Measurements from ENCODE around the gene EGFL7. TPM values are rescaled to one million over a fixed set of nuclear protein-coding genes. Genes with fewer than 3 reads are reported as not detected.
A peak's percentile ranks its signal among the peaks of the same experiment; 100 is the strongest.
"Not testable (repeated sequence)": the region's sequence is repeated elsewhere in the genome, so short reads cannot be mapped to it uniquely, and the experiment has no call there.

Gene EGFL7
- total RNA-seq, 2 donors from 2014 or later: 0.36 to 0.52 TPM

- Mint-ChIP-seq H3K36me3 (no peaks in the 10 kb centered on the region), H3K27ac (no peak overlapping the region), H3K4me1 (ENCODE audit: low read depth in 2 of 2) (peaks cover 23 to 25% of the 10 kb centered on the region in 2 donors), H3K9me3 (no peaks in the 10 kb centered on the region), H3K4me3 (no peak overlapping the region), H3K27me3 (peaks cover 7 to 18% of the 10 kb centered on the region in 2 donors)
- ATAC-seq: no peak
- no peak for DNase-seq (ENCODE audit: low spot score)
These were observed 36.0 kb downstream of the EGFL7 start for GRCh38 chr9:136698635-136699246.

GRCh38 chr9:136700304-136700703, 37.6 kb downstream of the EGFL7 start:
- no peaks in the 10 kb centered on the region for H3K9me3 Mint-ChIP-seq
- DNase-seq (ENCODE audit: low spot score): no peak
- ATAC-seq: no peak
- peaks cover 23 to 25% of the 10 kb centered on the region in 2 donors for H3K4me1 Mint-ChIP-seq (ENCODE audit: low read depth in 2 of 2)
- peak overlapping the region in 1 of 2 donors; percentile 73 for H3K27ac Mint-ChIP-seq
- H3K4me3 Mint-ChIP-seq: peak overlapping the region; percentile 41
- no peaks in the 10 kb centered on the region for H3K36me3 Mint-ChIP-seq
- H3K27me3 Mint-ChIP-seq: peaks cover 7 to 22% of the 10 kb centered on the region in 2 donors

- Mint-ChIP-seq H3K9me3 (no peaks in the 10 kb centered on the region), H3K4me3 (peak overlapping the region; percentile 85), H3K27me3 (peaks cover 7 to 27% of the 10 kb centered on the region in 2 donors), H3K4me1 (ENCODE audit: low read depth in 2 of 2) (peaks cover 23 to 25% of the 10 kb centered on the region in 2 donors), H3K27ac (peak overlapping the region in 1 of 2 donors; percentile 73), H3K36me3 (no peaks in the 10 kb centered on the region)
- DNase-seq (ENCODE audit: low spot score) (no peak), ATAC-seq (peak; percentile 91 to 95)
These were observed 38.4 kb downstream of the EGFL7 start for GRCh38 chr9:136700959-136701667.

- H3K4me3 Mint-ChIP-seq: peak overlapping the region; percentile 85
- H3K36me3 Mint-ChIP-seq: no peaks in the 10 kb centered on the region
- peaks cover 7 to 27% of the 10 kb centered on the region in 2 donors for H3K27me3 Mint-ChIP-seq
- ATAC-seq (no peak), DNase-seq (ENCODE audit: low spot score) (no peak)
- peak overlapping the region in 1 of 2 donors; percentile 73 for H3K27ac Mint-ChIP-seq
- no peaks in the 10 kb centered on the region for H3K9me3 Mint-ChIP-seq
- H3K4me1 Mint-ChIP-seq (ENCODE audit: low read depth in 2 of 2): peaks cover 23 to 25% of the 10 kb centered on the region in 2 donors
These were observed 38.9 kb downstream of the EGFL7 start for GRCh38 chr9:136701668-136702053.

GRCh38 chr9:136703276-136703860, 40.7 kb downstream of the EGFL7 start:
- H3K36me3 Mint-ChIP-seq: no peaks in the 10 kb centered on the region
- no peaks in the 10 kb centered on the region for H3K9me3 Mint-ChIP-seq
- no peak overlapping the region for H3K4me3 Mint-ChIP-seq
- H3K27me3 Mint-ChIP-seq: peaks cover 0 to 20% of the 10 kb centered on the region in 2 donors
- ATAC-seq (no peak), DNase-seq (ENCODE audit: low spot score) (no peak)
- peaks cover 20 to 21% of the 10 kb centered on the region in 2 donors for H3K4me1 Mint-ChIP-seq (ENCODE audit: low read depth in 2 of 2)
- H3K27ac Mint-ChIP-seq: no peak overlapping the region

GRCh38 chr9:136704741-136705140, 42.0 kb downstream of the EGFL7 start:
- not testable (repeated sequence) for H3K4me3 Mint-ChIP-seq; H3K36me3 Mint-ChIP-seq; ATAC-seq; H3K9me3 Mint-ChIP-seq; DNase-seq (ENCODE audit: low spot score); H3K27ac Mint-ChIP-seq
- H3K4me1 Mint-ChIP-seq (ENCODE audit: low read depth in 2 of 2): peaks cover 20 to 21% of the 10 kb centered on the region in 2 donors
- H3K27me3 Mint-ChIP-seq: peaks cover 0 to 18% of the 10 kb centered on the region in 2 donors

- ATAC-seq: no peak
- Mint-ChIP-seq H3K36me3 (no peaks in the 10 kb centered on the region), H3K9me3 (no peaks in the 10 kb centered on the region), H3K27me3 (peaks cover 6 to 22% of the 10 kb centered on the region in 2 donors), H3K4me1 (ENCODE audit: low read depth in 2 of 2) (peaks cover 15 to 17% of the 10 kb centered on the region in 2 donors), H3K4me3 (no peak overlapping the region), H3K27ac (no peak overlapping the region)
- DNase-seq (ENCODE audit: low spot score): no peak
These were observed 42.8 kb downstream of the EGFL7 start for GRCh38 chr9:136705564-136705963.

GRCh38 chr9:136707011-136707410, 44.3 kb downstream of the EGFL7 start:
- no peak overlapping the region for H3K27ac Mint-ChIP-seq
- no peak overlapping the region for H3K4me3 Mint-ChIP-seq
- H3K9me3 Mint-ChIP-seq: no peaks in the 10 kb centered on the region
- peaks cover 2 to 10% of the 10 kb centered on the region in 2 donors for H3K4me1 Mint-ChIP-seq (ENCODE audit: low read depth in 2 of 2)
- H3K27me3 Mint-ChIP-seq: peaks cover 17 to 25% of the 10 kb centered on the region in 2 donors
- no peaks in the 10 kb centered on the region for H3K36me3 Mint-ChIP-seq
- DNase-seq (ENCODE audit: low spot score) (no peak), ATAC-seq (no peak)

GRCh38 chr9:136707849-136708517, 45.3 kb downstream of the EGFL7 start:
- no peak for DNase-seq (ENCODE audit: low spot score)
- Mint-ChIP-seq H3K36me3 (no peaks in the 10 kb centered on the region), H3K27ac (no peak overlapping the region), H3K27me3 (peaks cover 17 to 22% of the 10 kb centered on the region in 2 donors), H3K4me1 (ENCODE audit: low read depth in 2 of 2) (peaks cover 0 to 9% of the 10 kb centered on the region in 2 donors), H3K4me3 (no peak overlapping the region), H3K9me3 (no peaks in the 10 kb centered on the region)
- no peak for ATAC-seq

- peaks cover 17 to 29% of the 10 kb centered on the region in 2 donors for H3K27me3 Mint-ChIP-seq
- H3K4me3 Mint-ChIP-seq: no peak overlapping the region
- ATAC-seq (no peak), DNase-seq (ENCODE audit: low spot score) (no peak)
- no peak overlapping the region for H3K27ac Mint-ChIP-seq
- H3K4me1 Mint-ChIP-seq (ENCODE audit: low read depth in 2 of 2): peaks cover 0 to 6% of the 10 kb centered on the region in 2 donors
- no peaks in the 10 kb centered on the region for H3K36me3 Mint-ChIP-seq
- H3K9me3 Mint-ChIP-seq: no peaks in the 10 kb centered on the region
These were observed 46.9 kb downstream of the EGFL7 start for GRCh38 chr9:136709454-136710109.

- Mint-ChIP-seq H3K9me3 (no peaks in the 10 kb centered on the region), H3K27ac (no peak overlapping the region), H3K27me3 (peaks cover 17 to 27% of the 10 kb centered on the region in 2 donors), H3K36me3 (no peaks in the 10 kb centered on the region), H3K4me3 (no peak overlapping the region), H3K4me1 (ENCODE audit: low read depth in 2 of 2) (peaks cover 0 to 6% of the 10 kb centered on the region in 2 donors)
- no peak for ATAC-seq
- no peak for DNase-seq (ENCODE audit: low spot score)
These were observed 47.8 kb downstream of the EGFL7 start for GRCh38 chr9:136710543-136710942.

- not testable (repeated sequence) for DNase-seq (ENCODE audit: low spot score); H3K27ac Mint-ChIP-seq; H3K4me1 Mint-ChIP-seq (ENCODE audit: low read depth in 2 of 2); H3K9me3 Mint-ChIP-seq; H3K36me3 Mint-ChIP-seq; ATAC-seq
- H3K4me3 Mint-ChIP-seq: peak overlapping the region; percentile 37
- peaks cover 17 to 26% of the 10 kb centered on the region in 2 donors for H3K27me3 Mint-ChIP-seq
These were observed 48.5 kb downstream of the EGFL7 start for GRCh38 chr9:136711219-136711648.
